ENCODE measurements around the gene ST7.
"Not testable (repeated sequence)": the region's sequence is repeated elsewhere in the genome, so short reads cannot be mapped to it uniquely, and the experiment has no call there.

ST7 gene

GRCh38 chr7:117101026-117101425, 147.7 kb downstream of the ST7 start:
- DNase-seq: no peak

DNA sequence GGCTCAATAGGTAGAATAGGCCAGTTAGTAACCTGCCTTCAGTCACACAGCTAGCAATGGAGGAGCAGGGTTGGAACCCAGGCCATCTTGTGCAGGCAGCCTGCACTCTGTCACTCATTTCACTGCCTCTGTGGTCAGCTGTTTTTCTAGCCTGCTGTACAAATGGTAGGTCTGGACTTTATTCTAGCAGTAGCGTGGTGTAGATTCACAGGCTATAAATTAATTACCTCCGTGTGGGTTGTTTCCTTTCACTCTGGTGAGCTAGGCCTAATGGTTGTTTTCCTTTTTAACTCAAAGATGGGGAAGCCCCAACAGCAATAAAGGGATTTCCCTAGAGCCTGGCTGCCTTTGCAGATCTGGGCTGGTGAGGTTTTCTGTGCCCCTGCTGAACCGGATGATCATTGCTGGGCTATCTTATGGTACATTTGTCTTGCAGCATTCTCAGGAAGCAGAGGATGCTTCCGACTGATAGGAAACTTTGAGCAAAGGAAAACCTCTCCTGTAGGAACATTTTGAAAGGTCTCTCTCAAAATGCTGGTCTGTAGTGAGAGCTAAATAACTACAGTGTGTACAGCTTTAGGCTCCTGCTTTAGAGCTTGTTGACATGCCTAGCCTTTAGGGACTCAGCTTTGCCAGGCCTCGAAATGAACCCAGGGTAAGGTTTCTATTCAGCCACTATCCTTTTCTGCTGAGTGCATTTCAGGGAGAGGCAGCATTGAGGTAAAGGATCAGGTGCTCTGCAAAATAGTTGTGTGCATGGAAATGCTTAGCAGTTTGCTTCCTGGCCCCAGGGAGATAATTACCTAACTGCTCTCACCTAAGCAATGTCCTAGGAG, 157.4 kb downstream of the ST7 start:
- DNase-seq: peak in 1 of 2 donors; percentile 67

DNA sequence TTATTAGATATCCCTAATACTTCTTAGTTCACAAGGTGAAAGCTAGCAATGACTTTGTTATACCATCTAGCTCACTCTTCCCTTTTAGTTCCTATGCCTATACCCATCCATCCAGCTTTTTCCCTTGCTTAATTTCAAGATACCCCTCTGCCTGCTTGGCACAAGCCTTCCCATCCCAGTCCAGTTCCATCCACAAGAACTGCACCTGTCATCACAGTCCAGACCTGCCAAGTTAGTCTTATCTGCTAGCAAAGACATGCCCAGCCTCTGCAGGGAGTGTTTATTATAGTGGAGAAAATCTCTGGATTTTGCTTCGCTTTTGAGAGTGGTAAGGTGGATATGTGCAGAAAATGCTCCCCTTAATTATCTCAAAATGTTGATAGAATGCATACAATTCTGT, 158.2 kb downstream of the ST7 start:
- no peak for DNase-seq

- no peak for DNase-seq
These were observed 159.3 kb downstream of the ST7 start for GRCh38 chr7:117112640-117113039.

- no peak for DNase-seq
These were observed 160.6 kb downstream of the ST7 start for GRCh38 chr7:117113871-117114270.

GRCh38 chr7:117114272-117114671, 161.0 kb downstream of the ST7 start:
- no peak for DNase-seq

GRCh38 chr7:117116211-117116610, 162.9 kb downstream of the ST7 start:
- no peak for DNase-seq

DNA sequence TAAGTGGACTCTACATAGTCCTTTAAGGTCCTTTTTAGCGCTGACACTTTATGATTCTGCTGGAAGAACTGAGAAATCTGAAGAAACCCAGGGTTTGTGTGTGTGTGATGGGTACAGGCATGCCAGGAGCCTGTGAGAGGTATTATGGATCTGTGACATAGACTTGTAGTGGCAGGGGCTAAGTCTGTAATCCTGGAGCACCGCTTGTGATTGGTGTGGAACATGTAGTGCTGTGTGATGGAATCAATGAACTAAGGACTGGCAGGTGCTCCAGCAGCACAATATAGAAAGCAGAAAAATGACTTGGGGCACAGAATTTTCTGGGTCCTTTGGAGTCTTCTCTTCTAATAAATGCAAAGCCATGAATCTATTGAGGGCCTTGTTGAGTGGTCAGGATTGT, 163.9 kb downstream of the ST7 start:
- DNase-seq: no peak

DNA sequence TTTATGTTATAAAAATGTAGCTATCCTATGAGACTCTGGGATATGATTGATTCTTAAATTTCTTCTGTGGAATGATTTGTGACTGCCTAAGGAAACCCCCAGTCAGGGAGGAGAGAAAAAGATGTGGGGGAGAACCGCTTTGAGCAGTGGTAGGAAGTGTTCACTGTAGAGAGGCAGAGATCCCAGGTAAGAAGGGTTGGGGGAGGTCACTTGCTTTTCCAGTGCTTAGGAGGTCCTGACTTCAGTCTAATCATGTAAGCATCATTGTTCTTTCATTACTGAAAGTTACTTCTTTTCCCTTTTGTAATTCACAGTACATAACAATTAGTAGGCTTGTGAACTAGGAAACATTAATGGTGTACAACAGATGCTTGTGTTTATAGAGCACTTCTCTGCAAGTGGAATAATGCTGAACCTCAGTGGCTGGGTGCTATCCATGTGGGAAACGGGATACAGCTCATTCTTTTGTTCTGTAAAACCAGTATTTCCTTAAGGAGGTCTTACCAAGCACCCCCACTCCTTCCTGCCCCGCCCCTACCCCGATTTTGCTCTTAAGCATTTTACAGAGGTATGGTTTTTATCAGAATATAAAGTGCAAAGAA, 165.4 kb downstream of the ST7 start:
- DNase-seq: no peak

- DNase-seq: peak; percentile 24 to 63
These were observed 166.1 kb downstream of the ST7 start for GRCh38 chr7:117119192-117119924.

DNA sequence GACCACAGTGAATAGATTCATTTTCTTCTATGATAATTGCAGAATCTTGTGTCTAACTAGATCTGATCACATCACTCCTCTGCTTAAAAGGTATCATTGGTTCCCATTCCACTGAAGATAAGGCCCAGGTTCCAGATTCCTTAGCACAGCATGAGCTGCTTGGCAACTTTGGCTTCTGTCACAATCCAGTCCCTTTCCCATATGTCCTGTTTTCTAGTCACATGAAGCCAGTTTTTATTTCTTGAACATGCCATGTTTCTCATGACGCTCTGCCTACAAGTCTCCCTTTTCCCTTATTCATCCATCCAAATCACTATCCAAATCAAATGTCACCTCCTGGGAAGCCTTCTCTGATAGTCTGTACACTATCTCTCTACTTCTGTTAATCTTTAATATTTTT, 167.0 kb downstream of the ST7 start:
- DNase-seq: not testable (repeated sequence)

DNA sequence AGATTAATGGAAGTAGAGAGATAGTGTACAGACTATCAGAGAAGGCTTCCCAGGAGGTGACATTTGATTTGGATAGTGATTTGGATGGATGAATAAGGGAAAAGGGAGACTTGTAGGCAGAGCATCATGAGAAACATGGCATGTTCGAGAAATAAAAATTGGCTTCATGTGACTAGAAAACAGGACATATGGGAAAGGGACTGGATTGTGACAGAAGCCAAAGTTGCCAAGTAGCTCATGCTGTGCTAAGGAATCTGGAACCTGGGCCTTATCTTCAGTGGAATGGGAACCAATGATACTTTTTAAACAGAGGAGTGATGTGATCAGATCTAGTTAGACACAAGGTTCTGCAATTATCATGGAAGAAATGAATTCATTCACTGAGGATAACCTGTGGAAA, 168.7 kb downstream of the ST7 start:
- DNase-seq: not testable (repeated sequence)

GRCh38 chr7:117122536-117122935, 169.2 kb downstream of the ST7 start:
- DNase-seq: no peak

GRCh38 chr7:117123311-117123926, 170.1 kb downstream of the ST7 start:
- no peak for DNase-seq

- peak; percentile 53 to 81 for DNase-seq
These were observed 171.4 kb downstream of the ST7 start for GRCh38 chr7:117124591-117125220.

- no peak for DNase-seq
These were observed 173.4 kb downstream of the ST7 start for GRCh38 chr7:117126676-117127075.

- peak in 1 of 2 donors; percentile 43 for DNase-seq
These were observed 174.4 kb downstream of the ST7 start for GRCh38 chr7:117127585-117128168.

DNA sequence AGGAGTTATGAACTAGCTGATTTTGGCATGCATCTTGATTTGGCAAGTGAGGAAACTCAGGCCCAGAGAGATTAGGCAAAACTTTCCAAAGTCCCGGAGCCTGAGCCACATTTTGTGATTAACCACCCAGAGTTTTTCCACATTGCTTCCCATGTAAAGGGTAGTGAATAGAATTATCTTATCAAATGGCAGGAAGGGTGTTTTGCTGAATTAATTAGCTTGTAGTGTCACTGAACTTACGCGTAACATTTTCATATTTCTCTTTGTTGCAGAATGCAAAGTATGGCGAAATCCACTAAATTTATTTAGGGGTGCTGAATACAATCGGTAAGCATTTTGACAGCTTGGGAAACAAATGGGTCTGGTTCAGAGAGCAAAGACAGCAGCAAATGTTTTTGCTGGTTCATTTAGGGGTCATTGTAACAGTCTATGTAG, 176.2 kb downstream of the ST7 start:
- no peak for DNase-seq

- DNase-seq: no peak
These were observed 177.0 kb downstream of the ST7 start for GRCh38 chr7:117130262-117130661.

GRCh38 chr7:117132321-117133120, 179.2 kb downstream of the ST7 start:
- DNase-seq: no peak

- DNase-seq: no peak
These were observed 179.8 kb downstream of the ST7 start for GRCh38 chr7:117133125-117133524.

- no peak for DNase-seq
These were observed 181.1 kb downstream of the ST7 start for GRCh38 chr7:117134411-117134810.
